Measurements from ENCODE around the gene CNTFR.
A peak's percentile ranks its signal among the peaks of the same experiment; 100 is the strongest.
"Not testable (repeated sequence)": the region's sequence is repeated elsewhere in the genome, so short reads cannot be mapped to it uniquely, and the experiment has no call there.

Gene CNTFR

GRCh38 chr9:34546102-34546833 is 43.3 kb downstream of the CNTFR start:
- no peaks in the 10 kb centered on the region for H3K9me3 ChIP-seq
- H3K27me3 ChIP-seq (ENCODE audit: low read depth): no peaks in the 10 kb centered on the region
- in situ Hi-C loops (cut with MboI; ENCODE audit: low sequenced_read_pairs): no loop called here
- no peaks in the 10 kb centered on the region for H3K4me1 ChIP-seq
- H3K4me3 ChIP-seq: no peak overlapping the region
- H3K36me3 ChIP-seq (replicated peaks): no peaks in the 10 kb centered on the region
- peak in 1 of 2 experiments; percentile 3 for DNase-seq (ENCODE audit: low spot score in 2 of 2)

- Histone ChIP-seq H3K4me3 (no peak overlapping the region), H3K4me1 (no peaks in the 10 kb centered on the region), H3K9me3 (no peaks in the 10 kb centered on the region), H3K36me3 (replicated peaks) (no peaks in the 10 kb centered on the region), H3K27me3 (ENCODE audit: low read depth) (no peaks in the 10 kb centered on the region)
- DNase-seq (ENCODE audit: low spot score in 2 of 2): peak in 1 of 2 experiments; percentile 6
- in situ Hi-C loops (cut with MboI; ENCODE audit: low sequenced_read_pairs): no loop called here
These were observed 44.0 kb downstream of the CNTFR start for GRCh38 chr9:34545497-34545896.

DNA sequence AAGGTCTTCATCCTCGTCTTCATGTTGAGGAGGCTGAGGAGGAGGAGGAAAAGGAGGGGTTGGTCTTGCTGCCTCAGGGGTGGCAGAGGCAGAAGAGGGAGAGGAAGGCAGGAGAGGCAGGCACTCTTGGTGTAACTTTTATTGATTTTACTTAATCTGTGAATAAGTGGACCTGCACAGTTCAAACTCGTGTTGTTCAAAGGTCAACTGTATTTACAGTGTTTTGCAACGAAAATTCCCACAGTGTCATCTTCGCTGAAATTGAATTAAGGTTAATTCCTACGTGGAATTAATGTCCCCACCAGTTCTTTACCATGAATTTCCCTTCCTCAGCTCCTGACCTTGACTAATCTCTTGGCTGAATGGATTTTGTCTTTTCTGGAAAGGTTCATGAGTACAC is 45.5 kb downstream of the CNTFR start:
- no peaks in the 10 kb centered on the region for H3K9me3 ChIP-seq
- DNase-seq (ENCODE audit: low spot score in 2 of 2): peak in 1 of 2 experiments; percentile 1
- no peaks in the 10 kb centered on the region for H3K36me3 ChIP-seq (replicated peaks)
- in situ Hi-C loops (cut with MboI; ENCODE audit: low sequenced_read_pairs): no loop called here
- H3K4me3 ChIP-seq: no peak overlapping the region
- H3K27me3 ChIP-seq (ENCODE audit: low read depth): no peaks in the 10 kb centered on the region
- no peaks in the 10 kb centered on the region for H3K4me1 ChIP-seq

DNA sequence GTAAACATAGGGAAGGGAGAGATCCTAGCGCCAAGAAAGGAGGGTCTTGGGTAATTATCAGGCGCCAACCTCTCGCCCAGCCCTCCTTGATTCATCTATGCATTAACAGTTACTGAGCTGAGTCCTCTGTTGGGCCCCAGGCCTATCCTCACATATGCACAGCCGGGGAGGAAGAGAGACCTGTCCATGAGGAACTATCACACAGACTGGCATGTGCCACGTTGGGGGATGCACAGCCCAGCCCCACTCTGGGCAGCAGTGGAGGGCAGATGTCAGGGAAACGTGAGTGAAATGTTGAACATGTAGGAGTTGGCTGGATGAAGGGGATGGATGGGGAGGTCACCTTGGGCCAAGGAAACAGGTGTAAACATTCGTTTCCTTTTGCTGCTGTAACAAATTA is 48.0 kb downstream of the CNTFR start:
- in situ Hi-C loops (cut with MboI; ENCODE audit: low sequenced_read_pairs): no loop called here
- peak in 1 of 2 experiments; percentile 2 for DNase-seq (ENCODE audit: low spot score in 2 of 2)
- no peaks in the 10 kb centered on the region for H3K27me3 ChIP-seq (ENCODE audit: low read depth)
- H3K36me3 ChIP-seq (replicated peaks): no peaks in the 10 kb centered on the region
- no peak overlapping the region for H3K4me3 ChIP-seq
- no peaks in the 10 kb centered on the region for H3K4me1 ChIP-seq
- no peaks in the 10 kb centered on the region for H3K9me3 ChIP-seq

- in situ Hi-C loops (cut with MboI; ENCODE audit: low sequenced_read_pairs): no loop called here
- peak in 1 of 2 experiments; percentile 0 for DNase-seq (ENCODE audit: low spot score in 2 of 2)
- H3K36me3 ChIP-seq (replicated peaks): no peaks in the 10 kb centered on the region
These were observed 48.7 kb downstream of the CNTFR start for GRCh38 chr9:34540827-34541226.

GRCh38 chr9:34536685-34537084 is 52.8 kb downstream of the CNTFR start:
- H3K9me3 ChIP-seq: 0 out of 2 replicates have a peak, but pooled peaks cover 6% of the 10 kb centered on the region

More at GRCh38 chr9:34540827-34541226, 48.7 kb downstream of the CNTFR start:
- no peaks in the 10 kb centered on the region for H3K4me1 ChIP-seq
- no peaks in the 10 kb centered on the region for H3K27me3 ChIP-seq (ENCODE audit: low read depth)
- H3K4me3 ChIP-seq: no peak overlapping the region
- H3K9me3 ChIP-seq: no peaks in the 10 kb centered on the region

DNA sequence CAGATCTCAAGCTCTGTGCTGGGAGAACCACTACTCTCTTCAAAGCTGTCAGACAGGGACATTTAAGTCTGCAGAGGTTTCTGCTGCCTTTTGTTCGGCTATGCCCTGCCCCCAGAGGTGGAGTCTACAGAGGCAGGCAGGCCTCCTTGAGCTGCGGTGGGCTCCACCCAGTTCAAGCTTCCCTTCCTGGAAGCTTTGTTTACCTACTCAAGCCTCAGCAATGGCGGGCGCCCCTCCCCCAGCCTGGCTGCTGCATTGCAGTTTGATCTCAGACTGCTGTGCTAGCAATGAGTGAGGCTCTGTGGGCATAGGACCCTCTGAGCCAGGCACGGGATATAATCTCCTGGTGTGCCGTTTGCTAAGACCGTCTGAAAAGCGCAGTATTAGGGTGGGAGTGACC is 57.5 kb downstream of the CNTFR start:
- H3K9me3 ChIP-seq; H3K4me1 ChIP-seq; H3K4me3 ChIP-seq; H3K36me3 ChIP-seq (replicated peaks); in situ Hi-C loops (cut with MboI; ENCODE audit: low sequenced_read_pairs): not testable (repeated sequence)
- peaks cover 23% of the 10 kb centered on the region; the same call in 1 of the 2 replicates for H3K27me3 ChIP-seq (ENCODE audit: low read depth)
- DNase-seq (ENCODE audit: low spot score in 2 of 2): peak in 1 of 2 experiments; percentile 17

More at GRCh38 chr9:34536685-34537084, 52.8 kb downstream of the CNTFR start:
- DNase-seq (ENCODE audit: low spot score in 2 of 2): peak in 1 of 2 experiments; percentile 4
- H3K27me3 ChIP-seq (ENCODE audit: low read depth): peaks cover 15% of the 10 kb centered on the region; the same call in 1 of the 2 replicates
- in situ Hi-C loops (cut with MboI; ENCODE audit: low sequenced_read_pairs): no loop called here
- H3K4me1 ChIP-seq: no peaks in the 10 kb centered on the region
- H3K36me3 ChIP-seq (replicated peaks): no peaks in the 10 kb centered on the region
- no peak overlapping the region for H3K4me3 ChIP-seq

DNA sequence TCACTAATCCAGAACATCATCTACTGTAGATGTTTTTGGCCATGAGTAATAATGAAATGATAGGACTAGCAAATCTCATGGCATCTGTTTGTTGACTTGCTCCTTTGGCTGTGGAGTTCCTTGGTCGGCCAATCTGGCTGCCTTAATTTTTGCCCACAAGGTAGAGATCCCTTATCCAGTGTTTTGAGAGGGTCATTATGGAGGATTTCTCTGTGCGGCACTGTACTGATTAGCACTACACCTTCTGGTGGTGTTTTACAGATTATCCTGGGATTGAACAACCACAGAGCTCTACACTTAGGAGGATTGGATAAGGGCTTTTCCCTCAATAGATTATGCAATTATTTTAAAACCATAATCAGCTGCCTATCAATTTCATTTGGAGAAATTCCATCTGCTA is 63.5 kb downstream of the CNTFR start:
- no peak overlapping the region for H3K4me3 ChIP-seq
- H3K27me3 ChIP-seq (ENCODE audit: low read depth): peaks cover 5% of the 10 kb centered on the region; the same call in 1 of the 2 replicates
- no peak for DNase-seq (ENCODE audit: low spot score in 2 of 2)
- H3K4me1 ChIP-seq: peaks cover 7% of the 10 kb centered on the region
- in situ Hi-C loops (cut with MboI; ENCODE audit: low sequenced_read_pairs): no loop called here
- H3K9me3 ChIP-seq: no peaks in the 10 kb centered on the region
- H3K36me3 ChIP-seq (replicated peaks): no peaks in the 10 kb centered on the region

DNA sequence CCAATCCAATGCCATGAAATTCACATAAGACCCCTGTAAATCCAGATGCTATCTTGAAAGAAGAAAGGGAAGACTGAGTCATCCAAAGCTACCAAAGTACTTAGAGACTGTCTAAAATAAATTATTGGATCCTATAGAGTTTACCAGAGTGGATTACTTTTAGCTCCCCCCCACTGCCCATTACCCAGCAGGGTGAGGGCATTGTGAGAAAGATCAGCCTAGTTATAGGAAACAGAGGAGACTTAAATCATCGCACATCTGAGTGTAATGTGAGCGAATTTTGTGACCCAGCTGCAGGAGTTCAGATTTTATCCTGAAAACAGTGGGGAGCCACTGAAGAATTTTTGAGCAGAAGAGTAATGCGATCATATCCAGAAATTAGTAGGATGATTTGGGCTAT is 65.2 kb downstream of the CNTFR start:
- Histone ChIP-seq H3K4me1 (peaks cover 7% of the 10 kb centered on the region), H3K4me3 (no peak overlapping the region), H3K27me3 (ENCODE audit: low read depth) (no peaks in the 10 kb centered on the region), H3K9me3 (no peaks in the 10 kb centered on the region), H3K36me3 (replicated peaks) (no peaks in the 10 kb centered on the region)
- in situ Hi-C loops (cut with MboI; ENCODE audit: low sequenced_read_pairs): no loop called here
- DNase-seq (ENCODE audit: low spot score in 2 of 2): no peak

DNA sequence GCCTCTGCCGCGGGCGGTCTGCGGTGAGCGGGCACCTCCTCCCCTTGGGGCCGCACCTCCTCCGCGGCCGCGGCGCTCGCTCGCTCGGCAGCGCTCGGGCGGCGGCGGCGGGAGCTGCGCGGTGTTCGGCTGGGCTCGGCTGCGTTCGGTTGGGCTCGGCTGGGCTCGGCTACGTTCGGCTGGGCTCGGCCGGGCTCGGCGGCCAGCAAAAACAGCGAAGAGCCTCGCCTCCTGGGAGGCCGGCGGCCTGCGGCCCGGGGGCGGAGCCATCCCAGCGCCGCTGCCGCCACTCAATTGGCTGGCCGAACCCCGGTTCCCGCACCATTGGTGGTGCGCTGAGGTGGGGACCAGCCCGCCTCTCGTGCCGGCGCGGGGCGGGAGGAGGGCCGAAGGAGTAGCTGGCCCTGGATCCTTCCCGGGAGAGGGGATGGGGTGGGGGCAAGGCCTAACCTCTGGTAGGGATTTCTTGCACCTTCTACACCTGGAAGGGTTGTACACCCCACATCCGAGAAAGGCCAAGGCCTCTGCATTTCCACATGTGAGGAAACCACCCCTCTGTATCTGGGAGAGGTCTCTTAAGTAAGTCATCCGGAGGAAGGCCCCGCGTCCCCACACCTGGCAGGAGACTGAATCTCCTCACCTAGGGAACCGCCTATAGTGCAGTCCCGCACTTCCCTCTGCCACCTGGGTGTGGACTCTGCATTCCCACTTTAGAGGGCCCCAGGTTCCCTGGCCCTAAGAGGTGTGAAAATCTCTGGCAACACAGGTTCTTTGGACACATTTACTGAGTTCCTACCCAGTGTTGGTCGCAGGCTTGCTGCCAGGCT is 66.3 kb downstream of the CNTFR start, which contains the start of gene ENHO:
TSS of gene ENHO (minus strand) at position 20 of the 827 bp plus-strand sequence. CDS start 1,295 bp downstream, outside the sequence.
- in situ Hi-C loops (cut with MboI; ENCODE audit: low sequenced_read_pairs): no loop called here
- no peaks in the 10 kb centered on the region for H3K36me3 ChIP-seq (replicated peaks)
- peaks cover 7% of the 10 kb centered on the region for H3K4me1 ChIP-seq
- H3K4me3 ChIP-seq: peak within 1 kb of the TSS; percentile 44
- DNase-seq (ENCODE audit: low spot score in 2 of 2): peak; percentile 92 to 93
- no peaks in the 10 kb centered on the region for H3K27me3 ChIP-seq (ENCODE audit: low read depth)
- no peaks in the 10 kb centered on the region for H3K9me3 ChIP-seq

GRCh38 chr9:34522091-34522887 is 67.2 kb downstream of the CNTFR start:
- DNase-seq (ENCODE audit: low spot score in 2 of 2): no peak

GRCh38 chr9:34521406-34522045 is 68.0 kb downstream of the CNTFR start:
- Histone ChIP-seq H3K9me3 (no peaks in the 10 kb centered on the region), H3K4me1 (peaks cover 7% of the 10 kb centered on the region), H3K4me3 (no peak overlapping the region), H3K27me3 (ENCODE audit: low read depth) (no peaks in the 10 kb centered on the region), H3K36me3 (replicated peaks) (no peaks in the 10 kb centered on the region)
- in situ Hi-C loops (cut with MboI; ENCODE audit: low sequenced_read_pairs): no loop called here
- no peak for DNase-seq (ENCODE audit: low spot score in 2 of 2)

More at GRCh38 chr9:34522091-34522887, 67.2 kb downstream of the CNTFR start:
- Histone ChIP-seq H3K27me3 (ENCODE audit: low read depth) (no peaks in the 10 kb centered on the region), H3K36me3 (replicated peaks) (no peaks in the 10 kb centered on the region), H3K9me3 (no peaks in the 10 kb centered on the region), H3K4me1 (peaks cover 7% of the 10 kb centered on the region), H3K4me3 (peak overlapping the region; percentile 44)
- in situ Hi-C loops (cut with MboI; ENCODE audit: low sequenced_read_pairs): no loop called here
